ENCODE measurements around the gene PAPSS1. TPM values are rescaled to one million over a fixed set of nuclear protein-coding genes. Genes with fewer than 3 reads are reported as not detected.

Gene PAPSS1
- total and polyA plus RNA-seq, 2 of the 8 experiments (the other 6 are each of a cell fraction or from before 2014, with no cell fraction given): 79.2 to 98.5 TPM

- WGBS, 2 experiments (ENCODE audit: extremely low coverage in 1 of 2, insufficient coverage in 1 of 2, insufficient read length in 1 of 2, insufficient replicate concordance in 2 of 2, low coverage in 1 of 2, low lambda C conversion rate in 2 of 2, missing lambda C conversion rate in 1 of 2): 94% methylated on average over 1 of the region's 1 CpG; no CpG with 5 or more reads in 1 of the 2 experiments
- no peak overlapping the region for H3K4me3 ChIP-seq (ENCODE audit: extremely low read depth in 1 of 4, insufficient read depth in 2 of 4, low read depth in 3 of 4, low read length in 4 of 4)
- no peak overlapping the region for H3K4ac ChIP-seq (replicated peaks; ENCODE audit: insufficient read length, low read depth, low read length)
- no peaks in the 10 kb centered on the region for H3K23me2 ChIP-seq (ENCODE audit: low read depth, low read length)
- DNase-seq (ENCODE audit: low read depth in 1 of 2, low spot score in 2 of 2) (no peak), FAIRE-seq (no peak)
- H4K20me1 ChIP-seq (replicated peaks in 1 of 2; ENCODE audit: control insufficient read depth in 1 of 2, insufficient read depth in 2 of 2, low read length in 2 of 2): no peaks in the 10 kb centered on the region
- H2BK120ac ChIP-seq (replicated peaks; ENCODE audit: low read depth, low read length): no peak overlapping the region
- ChIA-PET POLR2A (ENCODE audit: partially characterized antibody) (no interaction called here), CTCF (ENCODE audit: partially characterized antibody) (interaction anchor here (2.6 kb wide), 1 partner anchor 161 kb away, joined by 6 read pairs; no protein-coding TSS in a partner anchor)
- no peaks in the 10 kb centered on the region for H3K79me2 ChIP-seq (ENCODE audit: control insufficient read depth in 1 of 2, insufficient read depth in 2 of 2, low read length in 2 of 2)
- no peak overlapping the region for H3K9ac ChIP-seq (replicated peaks in 1 of 4; ENCODE audit: extremely low read depth in 1 of 4, low read depth in 3 of 4, low read length in 3 of 4)
- H3K14ac ChIP-seq (ENCODE audit: insufficient read length): no peak overlapping the region
- H3K9me3 ChIP-seq (ENCODE audit: insufficient read depth in 2 of 2, low read depth in 1 of 2, low read length in 1 of 2): no peaks in the 10 kb centered on the region; a peak in 1 of 4 replicates
- H3K27ac ChIP-seq (ENCODE audit: low read depth, low read length): no peak overlapping the region
- no peak overlapping the region for H2BK20ac ChIP-seq (ENCODE audit: low read length)
- H3K79me1 ChIP-seq (ENCODE audit: low read depth, low read length): no peaks in the 10 kb centered on the region
- H2AK5ac ChIP-seq (ENCODE audit: low read depth, low read length): no peak overlapping the region
- H4K8ac ChIP-seq (ENCODE audit: extremely low read depth, insufficient read depth, low read length): no peak overlapping the region
- H3K56ac ChIP-seq (replicated peaks; ENCODE audit: insufficient read length, low read depth, low read length): no peak overlapping the region
- peaks cover 0 to 7% (median 0%) of the 10 kb centered on the region in 4 experiments; a peak in 1 of 7 replicates for H3K4me1 ChIP-seq (replicated peaks in 1 of 4; ENCODE audit: control insufficient read depth in 3 of 4, insufficient read depth in 4 of 4, low read length in 3 of 4)
- H4K91ac ChIP-seq (replicated peaks; ENCODE audit: insufficient read length, low read length): no peak overlapping the region
- peaks cover 0 to 2% (median 0%) of the 10 kb centered on the region in 4 experiments; a peak in 1 of 7 replicates for H3K27me3 ChIP-seq (replicated peaks in 1 of 4; ENCODE audit: control insufficient read depth in 3 of 4, extremely low read depth in 1 of 4, insufficient read depth in 3 of 4, low read length in 3 of 4)
- H3K36me3 ChIP-seq (ENCODE audit: control insufficient read depth in 2 of 4, insufficient read depth in 4 of 4, low read length in 3 of 4): no peaks in the 10 kb centered on the region
- H2BK15ac ChIP-seq (ENCODE audit: low read length): no peak overlapping the region
- no peak overlapping the region for H2BK5ac ChIP-seq (ENCODE audit: low read depth, low read length)
- H3K18ac ChIP-seq (ENCODE audit: extremely low read depth, low read length): no peak overlapping the region
- no peak overlapping the region for H2AFZ ChIP-seq (ENCODE audit: low read length)
- no peak overlapping the region for H3K4me2 ChIP-seq (ENCODE audit: insufficient read depth in 1 of 2, low read depth in 2 of 2, low read length in 2 of 2)
- no peak for TF ChIP-seq SUZ12 (IDR thresholded peaks at IDR 0.05; ENCODE audit: low read length)
- TF ChIP-seq CTBP2 (IDR thresholded peaks at IDR 0.05; ENCODE audit: borderline replicate concordance, insufficient read depth, insufficient read length, low read length): no peak
- TF ChIP-seq KDM5A (IDR thresholded peaks at IDR 0.05; ENCODE audit: low read length): no peak
- TF ChIP-seq RBBP5 (IDR thresholded peaks at IDR 0.05; ENCODE audit: borderline replicate concordance, low read depth, low read length): no peak
- TF ChIP-seq SP1 (IDR thresholded peaks at IDR 0.05; ENCODE audit: low read depth, low read length): no peak
- H2BK12ac ChIP-seq (ENCODE audit: low read depth, low read length): no peak overlapping the region
- no peak overlapping the region for H4K5ac ChIP-seq (ENCODE audit: insufficient read length, low read depth, low read length)
- H3K23ac ChIP-seq (ENCODE audit: insufficient read length): no peak overlapping the region
Observed at GRCh38 chr4:107742196-107742595, 22.2 kb upstream of the PAPSS1 start.

Measured in H1 (cell line).